Testis (tissue), 3 donors: ENCODE measurements around the gene DYRK1B. TPM values are rescaled to one million over a fixed set of nuclear protein-coding genes. Genes with fewer than 3 reads are reported as not detected.

Source experiments
- DNase-seq: peaks from one replicate; pipeline ENCODE4 v3.0.0-alpha.2; 2019
- H3K27ac ChIP-seq, 2 donors: fragments of 200-600 bp; sonication (generic); one replicate each; pipeline ENCODE4 v1.5.1; 2019
- H3K27me3 ChIP-seq: fragments of 200-600 bp; sonication (generic); one replicate; pipeline ENCODE4 v1.5.1; 2019
- H3K36me3 ChIP-seq: fragments of 200-600 bp; sonication (generic); one replicate; pipeline ENCODE4 v1.5.1; 2017; ENCODE audit warnings: low read depth; ENCODE audit errors: missing control alignments
- H3K4me1 ChIP-seq: fragments of 200-600 bp; sonication (generic); one replicate; pipeline ENCODE4 v1.5.1; 2019
- H3K4me3 ChIP-seq, 2 donors: fragments of 200-600 bp; sonication (generic); one replicate each; pipeline ENCODE4 v1.5.1; 2017 to 2019
- H3K9me3 ChIP-seq: fragments of 200-600 bp; sonication (generic); one replicate; pipeline ENCODE4 v1.5.1; 2017
- CTCF ChIP-seq, 3 experiments: fragments of 450-650 bp in 2 of 3; fragments of 200-600 bp in 1 of 3; sonication (generic) in 1 of 3; IDR thresholded peaks; one replicate each; pipeline ENCODE4 v1.5.1; 2016 to 2019; ENCODE audit warnings: antibody characterized with exemption in 3 of 3, mild to moderate bottlenecking in 2 of 3, moderate library complexity in 1 of 3
- POLR2A ChIP-seq: fragments of 450-650 bp; IDR thresholded peaks from one replicate; pipeline ENCODE4 v1.6.1; 2017; ENCODE audit warnings: antibody characterized with exemption, mild to moderate bottlenecking, moderate library complexity
- WGBS, 2 donors: methylation state at CpG; one replicate each; pipeline ENCODE4 v1.1.5; 2018; 5-methylcytosine and 5-hydroxymethylcytosine counted together
- intact Hi-C: fragments of 100-400 bp; cut with DNase I; formaldehyde crosslinking; loops from one replicate; pipeline ENCODE4 v1.15.1; 2023; ENCODE audit warnings: low total_unique reads
- polyA plus RNA-seq: library from polyadenylated mRNA; stranded (reverse); fragments of 350-450 nt; fragmentation: Illumina TruSeq; extraction: RNeasy Lipid Tissue Mini Kit (QIAGEN cat#74804); gene quantifications from one replicate; pipeline ENCODE4 v1.2.3, GENCODE V29; 2014; ENCODE audit warnings: low read depth, low replicate concordance; ENCODE audit not compliant: insufficient read depth
- total RNA-seq, 2 donors: library from RNA; depleted of rRNA; stranded (reverse); fragments of >200 nt; gene quantifications; one replicate each; pipeline ENCODE4 v1.2.3, GENCODE V29; 2016

The DYRK1B gene
- total and polyA plus RNA-seq, 3 donors from 2014 or later = 90.8 to 127 (median 124) TPM

- Histone ChIP-seq H3K27ac (peak overlapping the region in 1 of 2 donors; percentile 66), H3K4me1 (no peaks in the 10 kb centered on the region), H3K36me3 (no peaks in the 10 kb centered on the region), H3K9me3 (no peaks in the 10 kb centered on the region), H3K27me3 (no peaks in the 10 kb centered on the region), H3K4me3 (peak overlapping the region; percentile 65 to 69)
- WGBS, 2 donors = 11 to 15% methylated on average over 7 of the region's 7 CpGs
- TF ChIP-seq POLR2A (no peak), CTCF (IDR thresholded peaks at IDR 0.05) (no peak)
- no peak for DNase-seq
- intact Hi-C loops = no loop called here
Observed at GRCh38 chr19:39823686-39824085, 10.3 kb downstream of the DYRK1B start.

GRCh38 chr19:39820696-39821095, 13.3 kb downstream of the DYRK1B start:
- 91 to 97% methylated on average over 6 of the region's 6 CpGs for WGBS, 2 donors

GRCh38 chr19:39819786-39820185, 14.2 kb downstream of the DYRK1B start:
- no peaks in the 10 kb centered on the region for H3K9me3 ChIP-seq
- H3K36me3 ChIP-seq = no peaks in the 10 kb centered on the region
- H3K27ac ChIP-seq = no peak overlapping the region
- H3K4me1 ChIP-seq = no peaks in the 10 kb centered on the region
- no peak overlapping the region for H3K4me3 ChIP-seq
- no peaks in the 10 kb centered on the region for H3K27me3 ChIP-seq
- WGBS, 2 donors = 86 to 94% methylated on average over 3 of the region's 3 CpGs
- intact Hi-C loops = no loop called here
- TF ChIP-seq CTCF (IDR thresholded peaks at IDR 0.05) (no peak), POLR2A (no peak)
- no peak for DNase-seq

More at GRCh38 chr19:39820696-39821095, 13.3 kb downstream of the DYRK1B start:
- TF ChIP-seq CTCF (IDR thresholded peaks at IDR 0.05) (no peak), POLR2A (no peak)
- no peaks in the 10 kb centered on the region for H3K36me3 ChIP-seq
- intact Hi-C loops = no loop called here
- H3K9me3 ChIP-seq = no peaks in the 10 kb centered on the region
- DNase-seq = no peak
- H3K27ac ChIP-seq = no peak overlapping the region
- no peaks in the 10 kb centered on the region for H3K4me1 ChIP-seq
- no peaks in the 10 kb centered on the region for H3K27me3 ChIP-seq
- no peak overlapping the region for H3K4me3 ChIP-seq

GRCh38 chr19:39818626-39819097, 15.3 kb downstream of the DYRK1B start:
- Histone ChIP-seq H3K27ac (no peak overlapping the region), H3K4me1 (no peaks in the 10 kb centered on the region), H3K9me3 (no peaks in the 10 kb centered on the region), H3K27me3 (no peaks in the 10 kb centered on the region), H3K4me3 (no peak overlapping the region), H3K36me3 (no peaks in the 10 kb centered on the region)
- intact Hi-C loops = no loop called here
- no peak for DNase-seq
- TF ChIP-seq CTCF (IDR thresholded peaks at IDR 0.05) = no peak
- TF ChIP-seq POLR2A = no peak
- 78 to 88% methylated on average over 4 of the region's 4 CpGs for WGBS, 2 donors

- no peak for DNase-seq
- Histone ChIP-seq H3K4me3 (no peak overlapping the region), H3K36me3 (no peaks in the 10 kb centered on the region), H3K27me3 (no peaks in the 10 kb centered on the region), H3K27ac (no peak overlapping the region), H3K9me3 (no peaks in the 10 kb centered on the region), H3K4me1 (no peaks in the 10 kb centered on the region)
- 93 to 94% methylated on average over 11 to 12 of the region's 12 CpGs for WGBS, 2 donors
- TF ChIP-seq POLR2A (no peak), CTCF (IDR thresholded peaks at IDR 0.05) (no peak)
- intact Hi-C loops = no loop called here
Observed at GRCh38 chr19:39817888-39818561, 15.9 kb downstream of the DYRK1B start.
